Endothelial cell of umbilical vein (primary cell): ENCODE results near the gene OR2T34. TPM values are rescaled to one million over a fixed set of nuclear protein-coding genes. Genes with fewer than 3 reads are reported as not detected.

Source experiments
- BruUV-seq: library from RNA; stranded (reverse); fragments of 400-500 nt; replicated peaks from 2 replicates; lab custom pipeline; 2021; lab: Mats Ljungman, UMichigan
- CTCF ChIA-PET: fragments of 300-600, 350-600 bp; sonication (Branson Sonifier 250); formaldehyde crosslinking; loops from one replicate; lab custom pipeline; 2021; ENCODE audit warnings: antibody characterized with exemption, inconsistent platforms; lab: Charles Lee
- POLR2A ChIA-PET: fragments of 300-600, 350-600 bp; sonication (Branson Sonifier 250); formaldehyde crosslinking; loops from one replicate; lab custom pipeline; 2021; ENCODE audit warnings: antibody characterized with exemption, inconsistent platforms; lab: Charles Lee
- DNase-seq: peaks from one replicate; pipeline ENCODE4 v3.0.0-alpha.2; 2011; ENCODE audit warnings: low read depth, low spot score
- FAIRE-seq: peaks from 2 replicates; lab custom pipeline; 2011; peaks lifted over from hg19 to GRCh38; lab: Jason Lieb, UNC
- H2AFZ ChIP-seq: 2 replicates; pipeline ENCODE4 v1.6.0; 2012; ENCODE audit warnings: low read depth, low read length, control low read depth, inconsistent platforms
- H3K27ac ChIP-seq: 2 replicates; pipeline ENCODE4 v1.5.1; 2011; ENCODE audit warnings: low read depth, mild to moderate bottlenecking, control low read depth, low read length, moderate library complexity; ENCODE audit not compliant: insufficient read depth
- H3K27me3 ChIP-seq, 2 experiments: 2 replicates each; pipeline versions ENCODE4 v1.6.0 to v1.6.1; 2011; ENCODE audit warnings: low read length in 2 of 2, mixed read lengths in 1 of 2; ENCODE audit not compliant: control insufficient read depth in 2 of 2, insufficient read depth in 2 of 2
- H3K36me3 ChIP-seq, 2 experiments: 2 replicates in 1 of 2; 3 replicates in 1 of 2; pipeline ENCODE4 v1.5.1; 2011; ENCODE audit warnings: low read length in 2 of 2, mild to moderate bottlenecking in 1 of 2, moderate library complexity in 1 of 2; ENCODE audit not compliant: control insufficient read depth in 2 of 2, insufficient read depth in 2 of 2; ENCODE audit errors: extremely low read depth in 1 of 2
- H3K4me1 ChIP-seq: 3 replicates; pipeline ENCODE4 v1.5.1; 2011; ENCODE audit warnings: mild to moderate bottlenecking, low read length; ENCODE audit not compliant: control insufficient read depth, insufficient read depth; ENCODE audit errors: extremely low read depth
- H3K4me2 ChIP-seq: 2 replicates; pipeline ENCODE4 v1.6.1; 2011; ENCODE audit warnings: low read length, control low read depth, mixed read lengths; ENCODE audit not compliant: insufficient read depth
- H3K4me3 ChIP-seq, 3 experiments: fragments of 200-600 bp in 1 of 3; sonication (generic), shearing (Covaris generic) in 1 of 3; replicated peaks in 1 of 3; 2 replicates each; pipeline ENCODE4 v1.5.1; 2011 to 2016; ENCODE audit warnings: control low read depth in 3 of 3, low read length in 3 of 3, mild to moderate bottlenecking in 2 of 3, inconsistent platforms in 1 of 3, low read depth in 1 of 3, moderate library complexity in 1 of 3; ENCODE audit not compliant: insufficient read depth in 1 of 3
- H3K79me2 ChIP-seq: 2 replicates; pipeline ENCODE4 v1.6.0; 2012; ENCODE audit warnings: low read length, inconsistent platforms; ENCODE audit not compliant: control insufficient read depth, insufficient read depth
- H3K9ac ChIP-seq: replicated peaks from 2 replicates; pipeline ENCODE3; 2011; ENCODE audit warnings: low read length, control low read depth; ENCODE audit not compliant: insufficient read depth; ENCODE audit errors: extremely low read depth
- H3K9me1 ChIP-seq: replicated peaks from 3 replicates; pipeline ENCODE4 v1.6.0; 2011; ENCODE audit warnings: mild to moderate bottlenecking, low read length; ENCODE audit not compliant: control insufficient read depth, insufficient read depth; ENCODE audit errors: extremely low read depth
- H3K9me3 ChIP-seq: replicated peaks from 2 replicates; pipeline ENCODE4 v1.5.1; 2012; ENCODE audit warnings: low read length, inconsistent platforms; ENCODE audit not compliant: control insufficient read depth, insufficient read depth
- H4K20me1 ChIP-seq: replicated peaks from 2 replicates; pipeline ENCODE3; 2011; ENCODE audit warnings: mild to moderate bottlenecking, low read length; ENCODE audit not compliant: control insufficient read depth, insufficient read depth; ENCODE audit errors: extremely low read depth
- CTCF ChIP-seq, 2 donors: IDR thresholded peaks; 1 replicate in 1 of 2; 2 replicates in 1 of 2; pipeline ENCODE4 v1.5.1; 2011; ENCODE audit warnings: low read length in 2 of 2, mild to moderate bottlenecking in 2 of 2, moderate library complexity in 2 of 2, control low read depth in 1 of 2, inconsistent platforms in 1 of 2, low read depth in 1 of 2; ENCODE audit not compliant: insufficient read depth in 1 of 2; ENCODE audit errors: extremely low read depth in 1 of 2
- EZH2 ChIP-seq: IDR thresholded peaks from 2 replicates; pipeline ENCODE4 v1.6.1; 2012; ENCODE audit warnings: borderline replicate concordance, low read depth, mild to moderate bottlenecking, moderate library complexity, low read length, inconsistent platforms; ENCODE audit not compliant: severe bottlenecking
- FOS ChIP-seq: IDR thresholded peaks from 2 replicates; pipeline ENCODE4 v1.6.1; 2011; ENCODE audit warnings: mild to moderate bottlenecking, low read length, moderate library complexity, borderline replicate concordance; ENCODE audit not compliant: insufficient read depth
- GATA2 ChIP-seq: IDR thresholded peaks from 2 replicates; pipeline ENCODE4 v1.7.0; 2011; ENCODE audit warnings: low read depth, mild to moderate bottlenecking, moderate library complexity, mixed read lengths, low read length; ENCODE audit not compliant: insufficient read length, insufficient read depth
- JUN ChIP-seq: IDR thresholded peaks from 2 replicates; pipeline ENCODE4 v1.6.1; 2011; ENCODE audit warnings: borderline replicate concordance, low read depth; ENCODE audit not compliant: insufficient read length, insufficient read depth
- MAX ChIP-seq: IDR thresholded peaks from 2 replicates; pipeline ENCODE4 v1.6.1; 2011; ENCODE audit not compliant: insufficient read depth, insufficient read length
- MYC ChIP-seq: IDR thresholded peaks from one replicate; pipeline ENCODE4 v1.6.1; 2011; ENCODE audit warnings: mild to moderate bottlenecking, low read depth, low read length
- POLR2A ChIP-seq: IDR thresholded peaks from 2 replicates; pipeline ENCODE4 v1.6.1; 2012; ENCODE audit warnings: low read depth, mild to moderate bottlenecking, control low read depth, low read length
- POLR2AphosphoS5 ChIP-seq: IDR thresholded peaks from 2 replicates; pipeline ENCODE4 v1.6.1; 2012; ENCODE audit warnings: low read depth, mild to moderate bottlenecking, control low read depth, low read length, moderate library complexity; ENCODE audit not compliant: insufficient read depth
- dilution Hi-C: fragments of 300-500 bp; cut with MboI; formaldehyde crosslinking; loops from one replicate; pipeline ENCODE4 v1.15.0; 2019; ENCODE audit warnings: low sequenced_read_pairs; ENCODE audit not compliant: extremely low pct_ligation_motif_present
- intact Hi-C: fragments of 100-400 bp; cut with micrococcal nuclease; formaldehyde crosslinking; loops from one replicate; pipeline ENCODE4 v1.10.0; 2022
- polyA plus RNA-seq, 4 experiments: library from polyadenylated mRNA; depleted of rRNA in 3 of 4; stranded (reverse) in 3 of 4; unstranded in 1 of 4; fragments of >200 nt; gene quantifications; 2 replicates each; pipeline versions ENCODE4 v1.2.1 to v1.2.3, GENCODE V29; 2011 to 2012; ENCODE audit warnings: missing spikeins in 1 of 4
- total RNA-seq: library from RNA; stranded (reverse); gene quantifications from 2 replicates; pipeline ENCODE4 v1.2.3, GENCODE V29; 2021

The OR2T34 gene
- total and polyA plus RNA-seq, 2 donors (not counting 3 experiments of a cell fraction or from before 2014, with no cell fraction given), result not detected

- Histone ChIP-seq H3K79me2 (no peaks in the 10 kb centered on the region), H3K9ac (no peak overlapping the region), H3K9me3 (no peaks in the 10 kb centered on the region), H3K4me3 (no peak overlapping the region), H4K20me1 (no peaks in the 10 kb centered on the region), H2AFZ (no peak overlapping the region), H3K9me1 (no peaks in the 10 kb centered on the region), H3K27ac (no peak overlapping the region), H3K4me1 (no peaks in the 10 kb centered on the region), H3K4me2 (no peak overlapping the region), H3K36me3 (no peaks in the 10 kb centered on the region), H3K27me3 (no peaks in the 10 kb centered on the region)
- FAIRE-seq, result no peak
- intact Hi-C loops (no loop called here), dilution Hi-C loops (no loop called here)
- no TSS peak for BruUV-seq
- ChIA-PET POLR2A (no interaction called here), CTCF (no interaction called here)
- DNase-seq, result no peak
- TF ChIP-seq MYC (no peak), GATA2 (no peak), CTCF (IDR thresholded peaks at IDR 0.05; ENCODE audit: extremely low read depth in 1 of 2, insufficient read depth in 1 of 2, low read depth in 1 of 2, low read length in 2 of 2) (no peak), POLR2AphosphoS5 (no peak), POLR2A (no peak), FOS (no peak), MAX (no peak), EZH2 (no peak), JUN (no peak)
Observed at GRCh38 chr1:248611883-248612414, 37.4 kb upstream of the OR2T34 start.
